IMR-90 (cell line): ENCODE results near the gene MMP21.

Experiments used
- BHLHE40 ChIP-seq: fragments of 150-350 bp; IDR thresholded peaks from 2 replicates; pipeline ENCODE4 v1.6.1; 2016; ENCODE audit warnings: mild to moderate bottlenecking, low read depth, low read length
- CEBPB ChIP-seq: IDR thresholded peaks from 2 replicates; pipeline ENCODE4 v1.6.1; 2012; ENCODE audit warnings: low read depth, low read length, improper control_type of control experiment
- TF ChIP-seq, protein P1 (sequence below): conservative IDR thresholded peaks from 2 replicates; pipeline ENCODE4 v1.5.1; 2012; ENCODE audit warnings: mild to moderate bottlenecking, low read depth, low read length, improper control_type of control experiment
- TF ChIP-seq, protein P2 (sequence below): fragments of 150-350 bp; IDR thresholded peaks from 2 replicates; pipeline ENCODE4 v1.6.1; 2017; ENCODE audit warnings: mild to moderate bottlenecking, antibody characterized with exemption, low read length, low read depth

DNA sequence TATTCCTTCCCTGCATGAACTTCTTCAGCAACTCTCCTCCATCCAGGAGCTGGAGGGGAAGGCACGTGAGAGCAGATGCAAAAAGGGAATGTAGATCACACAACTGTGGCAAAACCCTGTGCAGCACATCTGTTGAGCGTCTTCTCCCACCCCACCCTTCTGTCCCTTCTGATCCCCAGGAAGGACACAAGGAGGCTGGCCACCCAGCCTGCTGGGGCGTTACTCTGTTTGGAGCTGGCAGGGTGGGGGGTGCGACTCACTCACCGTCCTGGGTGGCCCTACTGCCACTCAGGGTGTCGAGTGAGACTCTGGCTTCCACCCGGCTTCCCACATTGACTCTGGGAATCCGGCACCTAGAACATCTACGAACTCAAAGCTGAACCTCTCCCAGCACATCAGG is 10.2 kb upstream of the MMP21 start:
- TF ChIP-seq CEBPB (no peak), BHLHE40 (no peak)
- TF ChIP-seq, protein P1, sequence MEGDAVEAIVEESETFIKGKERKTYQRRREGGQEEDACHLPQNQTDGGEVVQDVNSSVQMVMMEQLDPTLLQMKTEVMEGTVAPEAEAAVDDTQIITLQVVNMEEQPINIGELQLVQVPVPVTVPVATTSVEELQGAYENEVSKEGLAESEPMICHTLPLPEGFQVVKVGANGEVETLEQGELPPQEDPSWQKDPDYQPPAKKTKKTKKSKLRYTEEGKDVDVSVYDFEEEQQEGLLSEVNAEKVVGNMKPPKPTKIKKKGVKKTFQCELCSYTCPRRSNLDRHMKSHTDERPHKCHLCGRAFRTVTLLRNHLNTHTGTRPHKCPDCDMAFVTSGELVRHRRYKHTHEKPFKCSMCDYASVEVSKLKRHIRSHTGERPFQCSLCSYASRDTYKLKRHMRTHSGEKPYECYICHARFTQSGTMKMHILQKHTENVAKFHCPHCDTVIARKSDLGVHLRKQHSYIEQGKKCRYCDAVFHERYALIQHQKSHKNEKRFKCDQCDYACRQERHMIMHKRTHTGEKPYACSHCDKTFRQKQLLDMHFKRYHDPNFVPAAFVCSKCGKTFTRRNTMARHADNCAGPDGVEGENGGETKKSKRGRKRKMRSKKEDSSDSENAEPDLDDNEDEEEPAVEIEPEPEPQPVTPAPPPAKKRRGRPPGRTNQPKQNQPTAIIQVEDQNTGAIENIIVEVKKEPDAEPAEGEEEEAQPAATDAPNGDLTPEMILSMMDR = no peak
- TF ChIP-seq, protein P2, sequence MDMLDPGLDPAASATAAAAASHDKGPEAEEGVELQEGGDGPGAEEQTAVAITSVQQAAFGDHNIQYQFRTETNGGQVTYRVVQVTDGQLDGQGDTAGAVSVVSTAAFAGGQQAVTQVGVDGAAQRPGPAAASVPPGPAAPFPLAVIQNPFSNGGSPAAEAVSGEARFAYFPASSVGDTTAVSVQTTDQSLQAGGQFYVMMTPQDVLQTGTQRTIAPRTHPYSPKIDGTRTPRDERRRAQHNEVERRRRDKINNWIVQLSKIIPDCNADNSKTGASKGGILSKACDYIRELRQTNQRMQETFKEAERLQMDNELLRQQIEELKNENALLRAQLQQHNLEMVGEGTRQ = no peak
